ENCODE data around the gene SLC27A4. TPM values are rescaled to one million over a fixed set of nuclear protein-coding genes. Genes with fewer than 3 reads are reported as not detected.

The SLC27A4 gene
- total RNA-seq, 2 experiments from 2014 or later, result 19.0 to 21.7 TPM

DNA sequence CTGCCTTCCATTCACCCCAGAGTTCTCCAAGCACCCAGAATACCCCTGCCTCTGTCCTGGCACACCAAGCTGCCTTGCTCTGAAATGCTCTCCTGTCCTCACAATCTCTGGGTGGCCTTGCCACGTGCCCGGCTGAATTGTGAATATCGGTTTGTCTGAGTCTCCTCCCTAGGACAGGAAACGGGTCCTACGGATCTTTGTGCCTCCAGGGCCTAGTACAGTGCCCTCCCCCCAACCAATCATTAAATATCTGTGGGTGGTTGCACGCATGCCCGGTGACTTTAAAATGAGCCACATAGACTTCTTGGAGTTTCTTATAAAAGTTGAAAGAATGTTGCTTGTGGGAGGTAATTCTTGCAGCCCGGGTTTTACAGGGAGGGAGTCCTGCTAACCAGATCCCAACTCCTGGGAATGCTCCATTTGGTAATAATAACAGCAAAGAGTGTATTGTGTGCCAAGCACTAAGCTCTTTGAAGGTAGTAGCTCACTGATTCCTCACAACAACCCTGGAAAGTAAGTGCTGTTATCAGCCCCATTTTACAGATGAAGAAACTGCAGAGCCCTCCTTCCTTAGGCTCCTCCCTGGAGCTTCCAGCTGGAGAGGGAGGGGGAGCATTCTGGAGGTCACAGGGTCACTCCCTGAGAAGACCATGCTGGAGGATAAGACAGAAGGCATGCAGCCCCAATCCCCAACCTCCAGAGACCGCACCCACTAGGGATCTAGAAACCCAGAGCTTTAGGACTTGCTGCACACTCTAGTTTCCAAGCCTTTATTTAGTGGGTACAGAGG, 54.2 kb downstream of the SLC27A4 start:
- H3K9me3 Mint-ChIP-seq (ENCODE audit: insufficient read depth), result no peaks in the 10 kb centered on the region
- ChIA-PET CTCF (interaction anchor here (1.9 kb wide), 1 partner anchor 26 kb away, joined by 6 read pairs; the partner anchor contains the start of gene CERCAM), POLR2A (no interaction called here)

DNA sequence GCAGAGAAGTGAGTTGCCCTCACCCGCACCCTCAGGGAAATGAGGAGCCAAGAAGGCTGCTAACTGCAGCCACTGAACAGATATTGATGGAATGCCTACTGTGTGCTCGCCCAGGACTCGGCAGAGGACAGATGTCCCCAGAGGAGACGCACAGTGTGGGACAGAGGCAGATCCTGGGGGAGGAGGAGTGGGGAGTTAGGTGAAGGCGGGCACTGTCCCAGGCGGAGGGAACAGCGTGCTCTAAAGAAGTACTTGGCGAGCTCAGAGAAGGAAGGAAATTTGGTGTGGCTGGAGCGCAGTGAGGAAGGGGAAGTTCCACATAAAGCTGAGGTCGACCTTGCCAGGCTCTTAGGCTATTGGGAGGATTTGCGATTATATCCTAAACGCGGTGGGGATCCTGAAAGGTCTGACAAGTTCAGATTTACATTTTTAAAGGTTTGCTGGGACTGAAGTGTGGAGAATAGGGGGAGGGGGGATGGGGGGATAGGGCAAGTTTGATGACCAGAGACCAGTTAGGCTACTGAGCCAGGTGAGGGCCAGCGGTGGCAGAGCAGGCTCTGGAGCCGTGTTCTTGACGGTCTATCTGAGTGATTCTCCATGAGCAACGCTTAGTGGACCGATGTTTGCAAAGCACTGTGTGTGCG, 56.8 kb downstream of the SLC27A4 start:
- H3K27me3 Mint-ChIP-seq (ENCODE audit: low read depth), result peaks cover 12% of the 10 kb centered on the region
- POLR2A ChIA-PET, result no interaction called here
- no peak overlapping the region for H3K4me3 Mint-ChIP-seq
- H3K9me3 Mint-ChIP-seq (ENCODE audit: insufficient read depth), result no peaks in the 10 kb centered on the region
- peaks cover 3% of the 10 kb centered on the region for H3K4me1 Mint-ChIP-seq (ENCODE audit: low read depth)
- no peak for ATAC-seq
- no peak for DNase-seq
- no peak overlapping the region for H3K27ac Mint-ChIP-seq
- CTCF ChIA-PET, result no interaction called here
- peaks cover 2% of the 10 kb centered on the region for H3K36me3 Mint-ChIP-seq (ENCODE audit: low read depth)

More for the DNA sequence above, 54.2 kb downstream of the SLC27A4 start:
- H3K4me3 Mint-ChIP-seq, result no peak overlapping the region
- no peak overlapping the region for H3K27ac Mint-ChIP-seq
- H3K27me3 Mint-ChIP-seq (ENCODE audit: low read depth), result peaks cover 12% of the 10 kb centered on the region
- no peak for DNase-seq
- peaks cover 3% of the 10 kb centered on the region for H3K4me1 Mint-ChIP-seq (ENCODE audit: low read depth)
- peaks cover 4% of the 10 kb centered on the region for H3K36me3 Mint-ChIP-seq (ENCODE audit: low read depth)
- ATAC-seq, result no peak

DNA sequence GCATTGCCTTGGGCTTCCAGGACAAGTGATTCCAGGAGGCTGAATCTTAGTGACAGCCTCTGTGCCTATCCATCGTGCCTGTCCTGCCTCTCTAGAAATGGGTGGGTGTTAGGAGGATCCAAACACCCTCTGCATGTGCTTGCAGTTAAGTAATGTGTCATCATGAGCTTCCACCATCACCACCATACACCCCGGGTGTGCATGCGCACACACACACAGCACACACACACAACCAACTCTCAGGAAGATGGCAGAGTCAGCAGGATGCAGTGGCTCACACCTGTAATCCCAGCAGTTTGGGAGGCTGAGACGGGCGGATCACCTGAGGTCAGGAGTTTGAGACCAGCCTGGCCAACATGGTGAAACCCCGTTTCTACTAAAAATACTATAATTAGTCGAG, 57.5 kb downstream of the SLC27A4 start:
- Mint-ChIP-seq H3K9me3 (ENCODE audit: insufficient read depth) (no peaks in the 10 kb centered on the region), H3K27me3 (ENCODE audit: low read depth) (peaks cover 12% of the 10 kb centered on the region), H3K4me3 (no peak overlapping the region), H3K36me3 (ENCODE audit: low read depth) (no peaks in the 10 kb centered on the region), H3K4me1 (ENCODE audit: low read depth) (peaks cover 3% of the 10 kb centered on the region), H3K27ac (no peak overlapping the region)
- ChIA-PET POLR2A (no interaction called here), CTCF (no interaction called here)
- DNase-seq (no peak), ATAC-seq (no peak)

DNA sequence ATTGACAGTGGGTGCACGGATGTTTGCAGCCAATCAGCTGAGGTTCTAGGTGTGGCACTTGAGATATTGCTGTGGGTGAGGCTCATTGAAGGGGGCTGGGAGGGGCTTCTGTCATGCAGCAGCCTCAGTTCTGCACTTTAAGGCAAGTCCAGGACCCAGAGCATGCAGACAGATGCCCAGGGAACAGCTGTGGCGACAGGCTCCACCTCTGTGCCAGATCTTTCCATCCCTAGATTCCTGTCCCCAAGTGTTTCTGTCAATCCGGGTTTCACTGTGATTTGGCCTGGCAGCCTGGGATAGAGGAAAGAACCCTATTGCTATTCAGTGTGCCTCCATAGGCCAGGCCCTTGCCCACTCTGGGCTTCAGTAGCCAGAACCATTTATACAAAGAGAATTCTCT, 59.5 kb downstream of the SLC27A4 start:
- no peaks in the 10 kb centered on the region for H3K36me3 Mint-ChIP-seq (ENCODE audit: low read depth)
- CTCF ChIA-PET, result no interaction called here
- POLR2A ChIA-PET, result no interaction called here
- H3K27ac Mint-ChIP-seq, result no peak overlapping the region
- no peaks in the 10 kb centered on the region for H3K9me3 Mint-ChIP-seq (ENCODE audit: insufficient read depth)
- no peak overlapping the region for H3K4me3 Mint-ChIP-seq
- H3K27me3 Mint-ChIP-seq (ENCODE audit: low read depth), result peaks cover 12% of the 10 kb centered on the region
- H3K4me1 Mint-ChIP-seq (ENCODE audit: low read depth), result peaks cover 3% of the 10 kb centered on the region
- no peak for DNase-seq
- no peak for ATAC-seq

DNA sequence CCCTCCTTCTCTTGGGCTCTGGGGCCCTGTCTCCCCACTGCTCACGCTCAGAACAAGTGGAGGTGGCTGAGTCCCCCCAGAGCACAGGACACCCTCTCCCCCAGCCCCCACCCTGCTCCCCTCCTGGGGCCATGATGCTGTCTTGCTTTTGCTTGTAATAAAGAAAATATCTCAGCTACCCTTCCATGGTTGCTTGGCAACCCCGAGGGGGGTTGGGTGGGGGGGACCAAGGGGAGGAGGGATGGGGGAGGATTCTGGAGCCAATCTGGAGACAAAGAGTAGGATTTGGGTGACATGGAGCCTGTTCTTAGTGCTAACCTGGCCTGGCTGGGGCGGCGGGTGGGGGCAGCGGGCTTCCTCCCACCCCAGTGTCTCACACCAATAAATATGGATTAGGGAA, 64.2 kb downstream of the SLC27A4 start:
- Mint-ChIP-seq H3K4me1 (ENCODE audit: low read depth) (peaks cover 1% of the 10 kb centered on the region), H3K36me3 (ENCODE audit: low read depth) (no peaks in the 10 kb centered on the region), H3K4me3 (no peak overlapping the region), H3K27ac (no peak overlapping the region), H3K9me3 (ENCODE audit: insufficient read depth) (no peaks in the 10 kb centered on the region), H3K27me3 (ENCODE audit: low read depth) (peaks cover 17% of the 10 kb centered on the region)
- ATAC-seq, result no peak
- no peak for DNase-seq
- ChIA-PET POLR2A (no interaction called here), CTCF (no interaction called here)

DNA sequence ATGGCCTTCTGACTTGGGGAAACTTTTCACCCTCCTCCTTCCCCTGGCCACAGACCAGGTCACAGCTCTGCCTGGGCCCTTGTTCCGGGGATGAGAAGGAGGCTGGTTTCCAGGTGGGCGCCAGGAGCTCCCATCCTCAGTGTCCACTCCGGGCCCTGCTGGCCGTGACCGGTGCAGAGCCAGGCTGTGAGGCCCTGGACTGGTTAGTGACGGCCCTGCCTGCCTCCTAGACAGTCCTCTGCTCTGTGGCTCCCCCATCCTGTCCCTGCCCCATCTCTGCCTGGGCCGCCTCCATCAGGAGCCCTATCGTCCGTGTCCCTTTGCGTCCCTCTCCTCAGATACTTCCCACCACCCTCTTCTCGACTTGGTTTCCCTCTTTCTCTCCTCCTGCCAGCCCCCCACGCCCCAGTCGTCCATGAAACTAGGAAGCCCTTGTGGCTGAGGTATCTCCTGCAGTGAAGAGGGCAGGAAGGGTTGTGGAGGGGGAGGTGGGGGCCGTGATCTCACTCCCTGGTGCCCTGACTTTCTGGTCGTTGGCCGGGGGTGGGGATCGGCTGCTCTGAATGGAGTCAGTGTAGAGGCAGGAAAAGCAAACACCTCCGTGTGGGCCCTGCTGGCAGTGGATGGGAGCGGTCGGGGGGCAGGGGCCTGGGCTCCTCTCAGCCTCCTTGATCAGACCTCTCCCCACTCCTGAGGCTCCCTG, 64.9 kb downstream of the SLC27A4 start:
- H3K4me3 Mint-ChIP-seq, result no peak overlapping the region
- ChIA-PET POLR2A (interaction anchor here (0.7 kb wide), 1 partner anchor 639 kb away, joined by 3 read pairs; no protein-coding TSS in a partner anchor), CTCF (no interaction called here)
- ATAC-seq, result no peak
- peaks cover 24% of the 10 kb centered on the region for H3K27me3 Mint-ChIP-seq (ENCODE audit: low read depth)
- H3K27ac Mint-ChIP-seq, result no peak overlapping the region
- no peak for DNase-seq
- peaks cover 1% of the 10 kb centered on the region for H3K4me1 Mint-ChIP-seq (ENCODE audit: low read depth)
- H3K9me3 Mint-ChIP-seq (ENCODE audit: insufficient read depth), result no peaks in the 10 kb centered on the region
- no peaks in the 10 kb centered on the region for H3K36me3 Mint-ChIP-seq (ENCODE audit: low read depth)

DNA sequence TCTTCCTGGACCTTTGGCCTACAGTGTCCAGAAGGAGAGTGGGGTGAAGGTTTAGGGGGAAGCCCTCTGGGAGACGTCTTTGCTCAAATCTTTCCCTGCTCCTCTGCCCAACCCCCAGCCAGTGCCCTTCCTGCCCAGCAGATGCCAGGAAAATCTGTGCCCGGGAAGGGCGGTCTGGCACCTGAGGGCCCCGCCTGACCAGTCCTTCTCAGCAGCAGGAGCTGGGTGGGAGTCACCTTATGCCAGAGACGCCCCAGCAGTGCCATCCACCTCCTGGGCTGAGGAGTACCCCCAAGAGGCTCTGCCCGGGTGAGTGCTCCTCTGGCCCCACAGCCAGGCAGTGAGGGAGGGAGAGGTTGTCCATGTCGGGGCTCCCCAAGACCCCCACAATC, 65.4 kb downstream of the SLC27A4 start:
- ATAC-seq (no peak), DNase-seq (no peak)
- ChIA-PET POLR2A (no interaction called here), CTCF (no interaction called here)
- Mint-ChIP-seq H3K27me3 (ENCODE audit: low read depth) (peaks cover 26% of the 10 kb centered on the region), H3K4me1 (ENCODE audit: low read depth) (peaks cover 1% of the 10 kb centered on the region), H3K36me3 (ENCODE audit: low read depth) (no peaks in the 10 kb centered on the region), H3K27ac (no peak overlapping the region), H3K4me3 (no peak overlapping the region), H3K9me3 (ENCODE audit: insufficient read depth) (no peaks in the 10 kb centered on the region)

DNA sequence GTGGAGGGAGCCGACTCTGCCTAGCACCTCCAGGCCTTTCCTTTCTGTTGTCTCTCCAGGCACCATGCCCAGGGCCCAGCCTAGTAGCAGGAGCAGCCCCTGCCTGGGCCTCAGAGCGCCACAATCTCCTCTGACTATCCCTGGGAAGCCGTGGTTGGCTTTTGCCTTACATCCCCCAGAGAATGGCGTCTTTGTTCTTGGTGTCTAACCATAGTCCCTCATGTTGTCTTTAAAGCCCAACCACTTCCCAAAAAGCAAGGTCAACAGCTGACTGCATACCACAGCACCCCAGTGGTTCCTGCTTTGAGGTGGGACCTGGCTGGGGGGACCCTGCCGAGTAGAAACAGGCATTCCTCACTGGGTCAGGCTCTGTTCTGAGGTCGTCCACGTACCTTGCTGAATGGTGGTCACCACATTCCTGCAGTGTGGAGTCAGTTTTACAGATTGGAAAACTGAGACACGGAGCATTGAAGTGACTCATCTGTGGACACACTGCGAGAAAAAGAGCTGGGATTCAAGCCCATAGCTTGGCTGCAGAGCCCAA, 66.6 kb downstream of the SLC27A4 start:
- H3K36me3 Mint-ChIP-seq (ENCODE audit: low read depth), result no peaks in the 10 kb centered on the region
- no peak for ATAC-seq
- H3K4me3 Mint-ChIP-seq, result no peak overlapping the region
- no peak overlapping the region for H3K27ac Mint-ChIP-seq
- DNase-seq, result no peak
- ChIA-PET POLR2A (no interaction called here), CTCF (no interaction called here)
- H3K4me1 Mint-ChIP-seq (ENCODE audit: low read depth), result peaks cover 1% of the 10 kb centered on the region
- no peaks in the 10 kb centered on the region for H3K9me3 Mint-ChIP-seq (ENCODE audit: insufficient read depth)
- H3K27me3 Mint-ChIP-seq (ENCODE audit: low read depth), result peaks cover 33% of the 10 kb centered on the region

DNA sequence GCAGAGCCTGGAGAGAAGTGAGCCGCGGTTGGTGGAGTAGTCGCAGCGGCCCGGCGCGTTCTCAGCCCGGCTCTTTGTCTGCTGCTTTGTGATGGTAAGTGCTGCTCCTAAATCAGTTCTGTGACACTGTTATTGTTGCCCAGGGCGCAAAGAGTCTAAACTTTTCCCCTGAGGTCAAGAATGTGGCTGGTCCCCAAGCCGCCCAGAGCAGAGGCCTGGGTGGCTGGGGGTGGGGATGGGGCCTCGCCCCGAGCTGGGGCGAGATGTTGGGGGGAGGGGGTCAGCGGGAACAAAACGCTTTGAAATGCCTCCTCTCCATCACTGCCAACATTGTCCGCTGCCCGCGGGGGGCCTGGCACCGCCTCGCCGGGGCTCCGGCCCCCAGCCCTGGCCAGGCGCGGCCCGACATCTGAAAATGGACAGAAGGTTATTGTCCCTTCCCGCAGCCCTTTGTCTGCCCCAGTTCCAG, 68.7 kb downstream of the SLC27A4 start:
- no peak overlapping the region for H3K4me3 Mint-ChIP-seq
- H3K9me3 Mint-ChIP-seq (ENCODE audit: insufficient read depth), result no peaks in the 10 kb centered on the region
- ChIA-PET CTCF (interaction anchor here (1.8 to 4.7 kb wide), 2 partner anchors 11 to 48 kb away, joined by 6 to 62 read pairs; partner anchors contain the start of gene CERCAM), POLR2A (no interaction called here)
- H3K4me1 Mint-ChIP-seq (ENCODE audit: low read depth), result peaks cover 1% of the 10 kb centered on the region
- no peaks in the 10 kb centered on the region for H3K36me3 Mint-ChIP-seq (ENCODE audit: low read depth)
- no peak overlapping the region for H3K27ac Mint-ChIP-seq
- H3K27me3 Mint-ChIP-seq (ENCODE audit: low read depth), result peaks cover 38% of the 10 kb centered on the region
- DNase-seq (no peak), ATAC-seq (no peak)

DNA sequence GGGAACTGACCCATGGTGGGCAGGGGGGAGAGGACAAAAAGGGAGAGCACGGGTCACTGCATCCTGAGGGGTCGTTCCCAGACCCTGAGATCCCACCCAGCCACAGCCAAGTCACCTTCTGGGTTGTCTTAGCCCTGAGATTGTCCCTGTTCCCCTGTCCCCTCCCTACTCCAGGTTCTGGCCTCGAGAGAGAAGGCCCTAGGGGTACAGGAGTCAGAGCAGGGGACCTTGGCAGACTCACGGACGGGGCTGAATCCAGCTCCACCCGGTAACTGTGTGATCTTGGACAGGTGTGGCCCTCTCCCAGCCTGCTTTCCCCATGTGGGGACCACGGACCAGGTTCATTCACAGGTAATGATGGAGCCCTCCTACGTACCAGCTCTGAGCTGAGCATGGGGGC, 69.1 kb downstream of the SLC27A4 start:
- DNase-seq, result no peak
- Mint-ChIP-seq H3K4me1 (ENCODE audit: low read depth) (peaks cover 1% of the 10 kb centered on the region), H3K36me3 (ENCODE audit: low read depth) (no peaks in the 10 kb centered on the region), H3K9me3 (ENCODE audit: insufficient read depth) (no peaks in the 10 kb centered on the region), H3K4me3 (no peak overlapping the region), H3K27me3 (ENCODE audit: low read depth) (peaks cover 39% of the 10 kb centered on the region), H3K27ac (no peak overlapping the region)
- ChIA-PET POLR2A (no interaction called here), CTCF (interaction anchor here (1.1 to 4.7 kb wide), 4 partner anchors 11 to 48 kb away, joined by 3 to 62 read pairs (median 8); partner anchors contain the start of genes CERCAM and URM1)
- no peak for ATAC-seq

DNA sequence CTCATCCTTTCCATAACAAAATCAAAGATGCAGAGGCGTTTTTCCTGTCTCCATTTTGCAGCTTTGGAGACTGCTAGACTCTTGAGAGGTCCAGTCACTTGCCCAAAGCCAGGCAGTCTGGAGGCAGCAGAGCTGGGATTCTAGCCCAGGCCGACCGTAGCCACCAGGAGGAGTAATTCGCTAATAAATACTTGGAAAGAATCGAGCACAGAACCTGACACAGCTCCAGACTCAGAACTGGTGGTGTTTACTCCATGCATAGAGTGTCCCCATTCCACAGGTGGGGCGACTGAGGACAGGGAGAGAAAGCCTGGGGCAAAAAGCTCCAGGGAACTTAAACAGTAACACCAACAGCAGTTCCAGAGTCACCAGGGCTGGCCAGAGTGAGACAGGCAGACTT, 69.7 kb downstream of the SLC27A4 start:
- H3K27ac Mint-ChIP-seq, result no peak overlapping the region
- ATAC-seq (no peak), DNase-seq (no peak)
- H3K4me3 Mint-ChIP-seq, result no peak overlapping the region
- peaks cover 44% of the 10 kb centered on the region for H3K27me3 Mint-ChIP-seq (ENCODE audit: low read depth)
- H3K9me3 Mint-ChIP-seq (ENCODE audit: insufficient read depth), result no peaks in the 10 kb centered on the region
- peaks cover 1% of the 10 kb centered on the region for H3K4me1 Mint-ChIP-seq (ENCODE audit: low read depth)
- no peaks in the 10 kb centered on the region for H3K36me3 Mint-ChIP-seq (ENCODE audit: low read depth)
- ChIA-PET POLR2A (no interaction called here), CTCF (interaction anchor here (1.1 to 4.7 kb wide), 5 partner anchors 11 to 115 kb away, joined by 3 to 62 read pairs (median 4); partner anchors contain the start of genes CERCAM and URM1)

Measured in activated CD8-positive, alpha-beta T cell treated with anti-CD3 and anti-CD28 coated beads, Interleukin-2, amount 10 ng/mL, durations not matched to agents 7 days and 5 days (primary cell).